CD4-positive, alpha-beta T cell treated with Interleukin-10 for 1 hour (primary cell): Measurements from ENCODE around the gene PIAS1.
"Not testable (repeated sequence)": the region's sequence is repeated elsewhere in the genome, so short reads cannot be mapped to it uniquely, and the experiment has no call there.

Source experiments
- DNase-seq: peaks from one replicate; pipeline ENCODE4 v3.0.0-alpha.2; 2020

The PIAS1 gene

GRCh38 chr15:68129072-68129471, 75.0 kb downstream of the PIAS1 start:
- DNase-seq: no peak

- no peak for DNase-seq
Observed at GRCh38 chr15:68130851-68131250, 76.7 kb downstream of the PIAS1 start.

DNA sequence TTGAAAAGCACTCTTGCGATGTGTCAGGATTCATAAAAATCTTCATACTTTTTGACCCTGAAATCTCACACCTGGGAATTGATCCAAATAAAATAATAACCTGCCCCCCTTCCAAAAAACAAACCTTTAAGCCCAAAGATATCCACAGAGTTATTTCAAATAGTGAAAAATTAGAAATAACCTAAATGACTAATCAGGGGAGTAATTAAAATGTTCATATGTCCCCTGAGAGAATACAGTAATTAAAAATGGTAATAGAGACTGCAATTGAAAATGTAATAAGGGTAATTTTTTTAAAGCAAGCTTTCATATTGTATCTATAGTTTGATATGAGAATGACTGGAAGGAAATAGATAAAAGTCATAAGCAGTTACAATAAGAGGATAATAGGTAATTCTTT, 83.0 kb downstream of the PIAS1 start:
- DNase-seq: no peak

- no peak for DNase-seq
Observed at GRCh38 chr15:68143129-68143528, 89.0 kb downstream of the PIAS1 start.

DNA sequence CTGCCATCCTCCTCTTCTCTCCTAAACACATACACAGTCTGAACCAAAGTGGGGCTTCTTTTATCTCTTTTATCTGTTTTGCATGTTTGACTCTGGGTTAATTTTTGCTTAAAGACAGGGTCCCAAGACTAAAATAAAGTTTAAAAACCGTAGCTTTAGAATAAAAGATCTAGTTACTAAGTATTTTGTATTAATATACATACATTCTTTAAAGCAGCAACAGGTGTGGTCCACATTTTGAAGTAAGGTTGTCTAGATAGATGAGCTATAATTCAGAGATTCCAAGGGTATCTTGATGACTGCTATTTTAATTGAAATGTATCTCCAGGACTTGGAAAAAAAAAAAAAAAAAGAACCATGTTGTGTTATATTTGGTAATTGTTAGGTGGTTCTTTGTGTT, 89.7 kb downstream of the PIAS1 start:
- no peak for DNase-seq

- no peak for DNase-seq
Observed at GRCh38 chr15:68145706-68146105, 91.6 kb downstream of the PIAS1 start.

- DNase-seq: no peak
Observed at GRCh38 chr15:68148039-68148438, 93.9 kb downstream of the PIAS1 start.

DNA sequence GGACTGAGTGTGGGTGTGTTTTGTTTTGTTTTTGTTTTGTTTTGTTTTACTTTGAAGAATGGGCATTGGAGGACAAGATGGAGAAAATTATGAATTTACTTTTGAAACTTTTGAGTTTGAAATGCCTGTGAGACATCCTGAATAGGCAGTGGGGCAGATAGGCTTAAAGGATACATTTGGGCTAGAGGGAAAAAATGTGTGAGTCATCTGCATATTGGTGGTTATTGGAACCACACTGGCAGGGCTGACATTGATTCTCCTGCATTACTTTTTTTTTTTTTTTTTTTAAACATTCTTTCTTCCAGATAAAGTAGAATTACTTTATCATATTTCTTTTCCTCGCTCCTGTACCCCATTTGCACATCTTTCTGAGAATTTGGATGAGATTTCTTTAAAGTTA, 94.9 kb downstream of the PIAS1 start:
- DNase-seq: no peak

DNA sequence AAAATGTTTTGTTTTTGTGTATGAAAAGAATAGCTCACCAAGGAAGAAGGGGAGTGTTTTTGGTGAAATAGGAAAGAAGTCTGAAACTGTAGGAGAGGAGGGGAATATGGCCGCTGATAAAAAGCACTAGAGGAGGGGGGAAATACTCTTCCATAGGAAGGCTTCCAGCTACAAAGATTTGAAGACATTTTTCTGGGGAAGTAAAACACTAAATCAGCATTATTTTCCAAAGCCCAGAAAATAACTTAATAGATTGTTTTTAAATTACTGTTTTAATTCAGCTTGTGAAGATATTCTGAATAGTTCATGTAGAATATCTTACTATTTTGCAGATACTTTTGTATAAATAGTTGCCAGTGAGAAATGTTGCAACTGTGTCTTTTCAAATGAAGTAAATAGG, 96.1 kb downstream of the PIAS1 start:
- no peak for DNase-seq

DNA sequence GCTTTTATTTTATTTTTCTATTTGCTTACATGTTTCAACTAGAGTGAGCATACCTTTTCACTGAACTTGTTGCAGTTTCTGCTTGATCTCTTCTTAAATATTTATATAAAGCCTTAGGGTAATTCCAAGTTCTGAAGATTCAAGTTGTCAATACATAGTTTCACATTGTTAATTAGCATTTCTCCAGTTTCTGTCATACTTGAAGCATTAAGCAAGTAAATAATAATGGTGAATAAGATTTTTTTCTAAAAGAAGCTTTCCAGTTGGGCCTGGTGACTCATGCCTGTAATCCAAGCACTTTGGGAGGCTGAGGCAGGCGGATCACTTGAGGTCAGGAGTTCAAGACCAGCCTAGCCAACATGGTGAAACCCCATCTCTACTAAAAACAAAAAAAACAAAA, 97.2 kb downstream of the PIAS1 start:
- no peak for DNase-seq

- DNase-seq: no peak
Observed at GRCh38 chr15:68152342-68152741, 98.2 kb downstream of the PIAS1 start.

GRCh38 chr15:68154923-68155559, 100.9 kb downstream of the PIAS1 start:
- peak; percentile 41 for DNase-seq

DNA sequence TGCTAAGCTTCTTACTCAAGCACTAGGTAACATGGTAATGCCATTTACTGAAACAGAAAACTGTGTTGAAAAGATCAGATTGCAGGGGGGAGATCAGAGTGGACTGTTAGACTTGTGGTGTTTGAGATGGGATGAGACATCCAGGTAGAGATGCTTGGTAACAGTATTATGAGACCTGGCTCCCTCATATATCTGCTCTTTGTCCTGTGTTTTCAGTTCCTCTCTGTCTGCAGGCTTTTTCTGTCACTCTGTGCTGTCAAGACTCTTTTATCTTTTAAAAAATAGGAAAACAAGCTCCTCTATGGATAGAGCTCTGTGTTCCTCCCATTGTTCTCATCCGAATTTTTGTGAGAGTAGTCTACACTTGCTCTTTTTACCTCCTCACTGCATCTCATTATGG, 103.0 kb downstream of the PIAS1 start:
- no peak for DNase-seq

DNA sequence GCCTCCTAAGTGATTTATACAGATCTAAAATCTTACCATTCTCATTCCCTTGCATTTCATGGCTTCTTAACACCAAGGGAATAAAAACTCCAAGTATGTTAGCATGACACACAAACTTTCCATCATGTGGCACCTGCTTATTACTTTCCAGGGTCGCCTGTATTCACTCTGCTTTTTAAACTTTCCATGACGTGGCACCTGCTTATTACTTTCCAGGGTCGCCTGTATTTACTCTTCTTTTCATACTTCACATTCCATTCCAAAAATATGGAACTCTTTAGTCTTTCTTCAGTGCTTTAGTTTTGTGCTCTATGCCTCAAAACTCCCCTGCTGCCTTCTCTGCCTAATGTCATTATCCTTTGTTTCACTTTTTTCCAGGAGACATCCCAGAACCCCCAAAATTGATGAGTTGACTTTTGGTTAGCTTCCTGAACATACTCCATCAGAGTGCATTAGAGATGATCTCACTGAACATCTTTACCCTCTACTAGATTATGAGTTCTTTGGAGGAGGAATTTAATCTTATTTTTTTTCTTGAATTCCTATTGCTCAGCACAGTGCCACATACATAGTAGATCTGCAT, 104.0 kb downstream of the PIAS1 start:
- no peak for DNase-seq

DNA sequence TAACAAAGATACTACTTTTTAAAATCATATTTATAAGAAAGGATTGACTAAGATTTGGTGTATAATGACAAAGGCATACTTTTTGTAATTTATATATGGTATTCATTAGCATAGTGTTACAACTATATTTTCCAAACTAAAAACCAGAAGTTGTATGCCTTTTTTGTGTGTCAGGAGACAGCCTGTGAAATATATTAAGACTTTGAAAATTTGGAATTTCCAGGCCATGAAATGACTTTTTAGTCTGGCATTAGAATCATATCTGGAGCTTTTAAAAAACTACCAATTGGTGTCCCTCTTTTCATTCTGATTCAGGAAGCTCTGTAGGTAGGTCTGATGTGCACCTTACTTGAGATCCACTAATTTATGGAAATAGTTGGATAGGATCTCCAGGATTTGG, 109.1 kb downstream of the PIAS1 start:
- no peak for DNase-seq

DNA sequence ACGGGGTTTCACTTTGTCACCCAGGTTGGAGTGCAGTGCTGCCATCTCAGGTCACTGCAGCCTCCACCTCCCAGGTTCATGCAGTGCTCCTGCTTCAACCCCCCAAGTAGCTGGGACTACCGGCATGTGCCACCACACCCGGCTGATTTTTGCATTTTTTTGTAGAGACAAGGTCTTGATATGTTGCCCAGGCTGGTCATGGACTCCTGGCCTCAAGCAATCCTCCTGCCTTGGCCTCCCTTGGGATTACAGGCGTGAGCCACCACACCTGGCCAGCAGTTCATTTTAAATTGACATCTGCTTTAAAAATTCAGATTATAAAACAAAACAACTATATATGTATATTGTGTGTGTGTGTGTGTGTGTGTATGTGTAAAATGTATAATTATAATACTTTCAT, 112.7 kb downstream of the PIAS1 start:
- no peak for DNase-seq

DNA sequence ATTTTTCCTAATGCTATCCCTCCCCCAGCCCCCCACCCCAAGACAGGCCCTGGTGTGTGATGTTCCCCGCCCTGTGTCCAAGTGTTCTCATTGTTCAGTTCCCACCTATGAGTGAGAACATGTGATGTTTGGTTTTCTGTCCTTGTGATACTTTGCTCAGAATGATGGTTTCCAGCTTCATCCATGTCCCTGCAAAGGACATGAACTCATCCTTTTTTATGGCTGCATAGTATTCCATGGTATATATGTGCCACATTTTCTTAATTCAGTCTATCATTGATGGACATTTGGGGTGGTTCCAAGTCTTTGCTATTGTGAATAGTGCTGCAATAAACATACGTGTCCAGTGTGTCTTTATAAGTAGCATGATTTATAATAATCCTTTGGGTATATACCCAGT, 117.9 kb downstream of the PIAS1 start:
- not testable (repeated sequence) for DNase-seq

DNA sequence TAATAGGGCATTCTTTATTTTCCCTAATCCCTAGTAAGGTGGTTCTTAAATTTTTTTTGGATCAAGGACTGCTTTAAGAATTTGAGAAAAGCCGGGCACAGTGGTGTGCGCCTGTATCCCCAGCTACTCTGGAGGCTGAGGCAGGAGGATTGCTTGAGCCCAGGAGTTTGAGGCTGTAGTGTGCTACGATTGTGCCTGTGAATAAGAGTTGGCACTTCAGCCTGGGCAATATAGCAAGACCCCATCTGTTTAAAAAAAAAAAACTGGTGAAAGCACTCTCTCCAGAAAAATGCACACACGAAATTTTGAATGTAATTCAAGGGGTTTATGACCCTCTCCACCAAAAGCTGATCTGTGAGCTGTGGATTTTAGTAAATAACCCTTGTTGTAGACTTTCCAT, 119.0 kb downstream of the PIAS1 start:
- no peak for DNase-seq

DNA sequence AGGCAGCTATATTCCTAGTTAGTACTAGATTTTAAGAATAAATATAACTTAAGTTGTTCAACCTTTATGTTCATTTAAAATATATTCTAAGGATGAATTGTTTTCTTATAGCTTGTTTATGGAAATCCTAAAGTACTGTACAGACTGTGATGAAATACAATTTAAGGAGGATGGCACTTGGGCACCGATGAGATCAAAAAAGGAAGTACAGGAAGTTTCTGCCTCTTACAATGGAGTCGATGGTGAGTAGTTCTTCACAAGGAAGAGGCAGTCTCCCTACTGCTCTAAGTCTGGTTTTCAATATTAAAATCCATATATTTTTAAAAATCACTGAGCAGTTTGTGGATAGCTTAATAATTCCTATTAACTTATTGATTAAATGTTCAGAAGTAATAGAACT, 121.4 kb downstream of the PIAS1 start:
- DNase-seq: no peak

GRCh38 chr15:68176601-68177000, 122.5 kb downstream of the PIAS1 start:
- no peak for DNase-seq

DNA sequence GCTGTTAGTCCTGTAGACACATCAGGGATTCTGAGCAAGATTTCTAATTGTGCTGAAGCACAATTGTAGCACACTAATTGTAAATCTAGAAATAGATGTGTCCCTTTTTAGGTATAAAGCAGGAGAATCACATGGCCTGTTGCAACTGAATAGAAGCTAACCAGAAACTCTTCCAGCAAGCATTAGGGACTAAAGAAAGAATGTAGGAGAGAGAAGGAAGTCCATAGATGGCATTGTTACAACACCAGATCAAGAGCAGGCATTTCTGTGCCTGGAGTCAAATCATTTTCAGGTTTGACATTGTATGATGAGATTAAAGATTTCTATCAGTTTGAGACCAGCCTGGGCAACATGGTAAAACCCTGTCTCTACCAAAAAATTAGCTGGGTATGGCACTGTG, 123.6 kb downstream of the PIAS1 start:
- no peak for DNase-seq

DNA sequence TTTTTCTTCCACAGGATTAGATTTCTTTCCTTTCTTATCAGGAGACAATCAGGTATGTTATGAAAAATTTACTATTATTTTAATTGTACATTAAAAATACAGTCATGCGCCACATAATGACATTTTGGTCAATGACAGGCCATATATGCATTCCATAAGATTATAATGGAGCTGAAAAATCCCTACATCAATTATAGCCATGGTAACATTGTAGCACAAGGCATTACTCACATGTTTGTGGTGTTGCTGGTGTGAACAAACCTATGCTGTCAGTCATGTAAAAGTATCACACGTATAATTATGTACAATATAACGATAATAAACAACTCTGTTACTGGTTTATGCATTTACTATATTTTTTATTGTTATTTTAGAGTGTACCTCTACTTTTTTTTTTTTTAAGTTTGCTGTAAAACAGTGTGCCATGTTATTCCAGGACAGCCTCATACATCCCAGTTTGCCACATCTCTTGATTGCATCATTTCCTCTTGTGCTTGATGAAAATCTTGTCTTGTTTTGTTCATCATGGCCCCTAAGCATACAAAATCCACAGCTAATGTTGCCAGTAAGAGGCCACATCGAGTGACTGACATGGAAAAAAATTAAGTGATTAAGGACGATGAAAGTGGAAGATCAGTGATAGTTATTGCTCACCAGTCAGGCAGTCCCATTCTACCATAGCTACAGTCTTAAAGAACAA, 129.7 kb downstream of the PIAS1 start:
- no peak for DNase-seq

DNA sequence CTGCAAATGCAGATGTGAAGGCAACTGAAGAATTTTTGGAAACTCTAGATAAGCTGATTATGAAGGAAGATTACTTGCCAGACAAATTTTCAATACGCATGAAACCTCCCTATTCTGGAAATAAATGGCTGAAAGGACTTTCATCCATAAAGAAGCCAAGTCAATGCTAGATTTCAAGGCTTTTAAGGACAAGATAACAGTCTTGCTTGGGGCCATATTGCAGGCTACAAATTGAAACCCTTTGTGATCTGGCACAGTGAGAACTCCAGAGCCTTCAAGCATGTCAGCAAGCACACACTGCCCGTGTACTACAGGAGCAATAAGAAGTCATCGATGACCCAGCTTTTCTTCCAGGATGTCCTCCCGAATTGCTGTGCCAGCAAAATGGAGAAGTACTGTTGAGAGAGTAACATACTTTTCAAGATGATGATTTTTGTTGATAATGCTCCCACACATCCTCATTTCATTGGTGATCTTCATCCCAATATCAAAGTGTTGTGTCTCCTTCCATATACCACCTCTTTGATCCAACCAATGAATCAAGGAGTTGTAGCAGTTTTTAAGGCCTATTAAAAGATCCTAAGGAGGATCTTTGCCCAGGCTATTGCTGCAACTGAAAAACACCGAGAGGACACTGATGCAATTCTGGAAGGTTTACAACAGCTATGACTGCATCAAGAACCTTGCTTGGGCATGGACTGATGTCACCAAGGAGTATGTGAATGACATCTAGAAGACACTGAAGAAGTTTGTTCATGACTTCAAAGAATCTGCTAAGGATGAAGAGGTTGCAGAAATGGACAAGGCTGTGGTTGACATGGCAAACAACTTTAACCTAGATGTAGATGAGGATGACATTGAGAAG, 130.7 kb downstream of the PIAS1 start:
- DNase-seq: no peak
